Erythroblast (primary cell): ENCODE data around the gene SLC25A45.

Source experiments
- DNase-seq, 2 experiments: peaks; one replicate each; lab custom pipeline; 2025; lab: John Stamatoyannopoulos, UW
- GATA1 ChIP-seq: IDR thresholded peaks from 2 replicates; pipeline ENCODE4 v1.6.1; 2011; ENCODE audit warnings: low read depth, mild to moderate bottlenecking, control low read depth, low read length, moderate library complexity
- POLR2A ChIP-seq: IDR thresholded peaks from 2 replicates; pipeline ENCODE4 v1.6.1; 2011; ENCODE audit warnings: mild to moderate bottlenecking, low read length

Gene SLC25A45

GRCh38 chr11:65404210-65404609 lies 21.8 kb upstream of the SLC25A45 start:
- TF ChIP-seq POLR2A, result no peak
- no peak for TF ChIP-seq GATA1
- DNase-seq, result no peak

GRCh38 chr11:65403607-65404121 lies 21.2 kb upstream of the SLC25A45 start:
- TF ChIP-seq GATA1 (no peak), POLR2A (no peak)
- no peak for DNase-seq

DNA sequence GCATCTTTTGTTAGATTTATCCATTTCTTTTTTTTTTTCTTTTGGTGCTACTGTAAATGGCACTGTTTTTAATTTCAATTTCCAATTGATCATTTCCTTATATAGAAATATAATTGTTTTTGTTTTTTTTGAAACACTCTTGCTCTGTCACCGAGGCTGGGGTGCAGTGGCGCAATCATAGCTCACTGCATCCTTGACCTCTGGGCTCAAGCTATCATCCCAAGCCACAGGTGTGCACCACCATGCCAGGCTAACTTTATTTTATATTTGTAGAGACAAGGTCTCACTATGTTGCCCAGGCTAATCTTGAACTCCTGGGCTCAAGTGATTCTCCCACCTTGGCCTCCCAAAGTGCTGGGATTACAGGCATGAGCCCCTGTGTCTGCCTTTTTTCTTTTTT lies 20.3 kb upstream of the SLC25A45 start:
- no peak for DNase-seq
- TF ChIP-seq POLR2A, result no peak
- TF ChIP-seq GATA1, result no peak

GRCh38 chr11:65401803-65402248 lies 19.4 kb upstream of the SLC25A45 start:
- no peak for DNase-seq
- TF ChIP-seq POLR2A (no peak), GATA1 (no peak)

DNA sequence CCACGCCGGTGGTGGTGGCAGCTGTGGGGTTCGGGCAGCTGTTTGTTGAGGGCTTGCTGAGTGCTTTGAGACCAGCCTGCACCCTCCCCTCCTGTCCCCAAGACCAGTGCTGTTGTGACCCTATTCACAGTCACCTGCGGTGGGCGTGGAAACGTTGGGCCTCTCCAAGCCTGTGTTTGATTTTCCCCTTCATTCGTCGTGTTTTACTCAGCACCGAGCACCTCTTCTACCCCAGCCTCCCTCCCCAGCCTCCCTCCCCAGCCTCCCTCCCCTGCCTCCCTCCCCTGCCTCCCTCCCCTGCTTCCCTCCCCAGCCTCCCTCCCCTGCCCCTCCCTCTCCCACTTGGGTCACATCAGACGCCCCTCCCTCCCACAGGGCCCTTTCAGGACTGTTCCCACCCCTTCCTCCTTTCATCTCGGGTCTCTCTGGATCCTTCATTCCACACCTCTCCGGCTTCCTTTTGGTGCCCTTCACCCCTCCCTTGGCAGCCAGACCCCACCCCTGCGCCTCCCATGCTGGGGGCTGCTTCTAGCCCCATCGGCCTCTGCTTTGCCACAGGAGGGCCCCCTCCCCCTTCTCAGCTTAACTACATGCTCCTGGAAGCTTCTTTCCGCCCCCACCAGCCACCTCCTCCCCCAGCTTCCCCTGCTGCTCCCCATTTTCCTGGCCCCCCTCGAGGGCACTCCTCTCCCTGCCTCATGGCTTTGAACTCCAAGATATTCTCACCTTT lies 18.8 kb upstream of the SLC25A45 start:
- DNase-seq, result no peak
- TF ChIP-seq GATA1 (no peak), POLR2A (no peak)

DNA sequence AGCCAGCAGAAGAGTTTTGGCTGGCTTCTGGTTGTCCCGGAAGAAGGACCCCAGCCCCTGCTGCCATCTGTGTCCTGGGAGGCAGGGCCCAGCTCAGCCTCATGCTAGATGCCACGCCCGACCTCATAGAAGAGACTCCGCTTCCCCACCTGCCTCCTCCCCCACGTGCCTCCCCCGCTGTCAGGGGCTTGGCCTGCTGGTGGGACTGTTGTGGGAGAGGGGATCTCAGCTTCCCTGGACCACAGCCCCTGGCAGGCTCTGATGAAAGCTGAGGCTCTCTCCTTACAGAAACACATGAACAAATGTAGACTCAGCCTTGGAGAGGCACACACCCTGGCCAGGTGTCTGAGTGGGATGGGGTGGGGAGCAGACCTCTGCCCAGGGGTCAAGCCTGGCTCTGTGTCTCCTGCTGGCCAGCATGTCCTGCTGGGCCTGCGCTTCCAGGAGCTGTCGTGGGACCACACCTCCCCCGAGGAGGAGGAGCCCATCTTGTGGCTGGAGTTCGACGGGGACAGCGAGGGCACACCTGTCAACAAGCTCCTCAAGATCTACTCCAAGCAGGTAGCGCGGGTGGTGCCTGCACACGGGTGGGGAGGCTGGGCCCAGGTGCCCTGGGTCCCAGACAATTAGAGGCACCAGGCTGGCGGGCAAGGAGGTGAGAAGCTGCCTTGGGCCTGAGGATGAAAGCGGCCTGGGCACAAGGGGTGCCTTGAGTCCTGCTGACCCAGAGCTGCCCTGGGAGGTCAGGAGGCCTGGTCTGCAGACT lies 18.0 kb upstream of the SLC25A45 start:
- no peak for DNase-seq
- no peak for TF ChIP-seq GATA1
- no peak for TF ChIP-seq POLR2A

DNA sequence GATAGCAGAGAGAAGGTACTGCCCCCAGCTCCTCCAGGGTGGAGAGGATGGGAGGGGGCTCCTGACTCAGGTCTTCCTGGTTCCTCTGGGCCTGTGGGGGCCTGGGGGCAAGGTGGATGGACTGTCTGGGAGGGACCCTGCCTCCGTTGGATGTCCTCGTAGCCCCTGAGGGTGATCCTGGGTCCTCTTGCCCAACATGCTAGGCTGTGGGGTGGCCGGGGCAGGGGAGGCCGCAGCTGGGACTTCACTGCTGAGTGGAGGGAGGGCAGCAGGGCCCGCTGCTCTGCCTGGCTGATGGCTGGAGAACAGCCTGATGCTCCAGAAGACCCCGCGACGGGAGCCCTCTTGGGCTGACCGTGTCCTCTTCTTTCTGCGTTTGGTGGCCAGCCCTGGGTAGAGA lies 17.4 kb upstream of the SLC25A45 start:
- TF ChIP-seq GATA1 (no peak), POLR2A (no peak)

GRCh38 chr11:65399249-65399648 lies 16.8 kb upstream of the SLC25A45 start:
- no peak for TF ChIP-seq GATA1
- no peak for TF ChIP-seq POLR2A
- no peak for DNase-seq

More for the DNA sequence above, 17.4 kb upstream of the SLC25A45 start:
- DNase-seq, result no peak

DNA sequence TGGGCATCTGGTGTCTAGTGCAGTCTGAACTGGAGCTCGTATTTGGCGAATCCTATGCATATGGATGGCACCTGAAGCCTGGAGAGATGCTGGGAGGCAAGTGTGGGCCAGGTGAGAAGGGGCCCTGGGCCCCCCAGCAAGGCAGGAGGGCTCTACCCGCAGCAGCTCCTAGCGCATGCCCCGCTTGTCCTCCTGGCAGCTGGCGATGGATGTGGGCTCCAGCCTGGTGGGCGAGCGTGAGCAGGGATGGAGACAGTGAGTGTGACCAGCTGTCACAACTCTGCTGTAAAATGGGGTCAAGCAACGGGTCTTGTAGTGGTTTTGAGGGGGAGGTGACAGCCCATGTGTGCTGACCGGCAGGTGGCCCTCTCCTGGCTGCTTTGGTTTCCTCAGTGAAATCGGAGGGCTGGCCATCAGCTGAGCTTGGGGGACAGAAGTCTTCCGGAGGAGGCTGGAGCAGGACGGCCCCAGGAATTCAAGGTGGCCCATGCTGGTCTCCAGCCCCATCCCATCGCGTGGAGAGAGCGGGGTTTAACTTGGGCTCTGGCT lies 16.0 kb upstream of the SLC25A45 start:
- TF ChIP-seq POLR2A (no peak), GATA1 (no peak)
- no peak for DNase-seq

DNA sequence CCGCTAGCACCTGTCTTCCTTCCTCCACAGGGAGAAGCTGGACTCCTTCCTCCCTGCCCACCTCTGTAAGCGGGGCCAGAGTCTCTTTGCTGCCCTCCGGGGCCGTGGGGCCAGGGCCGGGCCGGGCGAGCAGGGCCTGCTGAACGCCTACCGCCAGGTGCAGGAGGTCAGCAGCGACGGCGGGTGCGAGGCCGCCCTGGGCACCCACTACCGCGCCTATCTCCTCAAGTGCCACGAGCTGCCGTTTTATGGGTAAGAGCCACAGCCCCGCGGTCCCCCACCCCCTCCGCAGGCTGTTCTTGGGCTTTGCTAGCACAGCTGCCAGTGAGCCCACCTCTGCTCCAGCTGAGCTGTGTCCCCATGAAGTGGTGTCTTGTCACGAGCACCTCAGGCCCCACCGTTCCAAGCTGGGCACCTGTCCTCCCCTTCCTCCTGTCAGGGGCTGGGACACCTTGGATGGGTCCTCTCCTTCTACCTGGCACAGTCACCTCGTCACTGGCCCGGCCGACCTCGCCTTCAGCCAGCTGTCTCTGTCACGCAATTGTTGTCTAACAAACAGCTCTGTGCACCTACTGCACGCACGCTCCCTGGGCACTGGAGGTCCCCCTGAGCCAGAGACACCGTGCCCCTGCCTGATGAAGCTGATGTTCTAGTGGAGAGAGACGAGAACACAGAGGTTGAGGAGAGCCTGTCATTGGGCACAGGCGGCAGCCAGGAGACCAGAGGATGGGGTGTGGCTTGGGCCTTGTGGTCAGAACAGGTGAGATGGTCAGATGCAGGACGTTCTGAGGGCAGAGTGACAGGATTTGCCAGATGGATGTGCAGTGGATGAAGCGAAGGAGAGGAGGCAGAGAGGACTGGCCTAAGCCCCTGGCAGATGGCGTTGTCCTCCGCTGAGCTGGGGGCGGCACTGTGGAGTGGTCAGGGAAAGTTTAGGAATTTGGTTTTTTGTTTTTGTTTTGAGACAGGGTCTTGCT lies 14.6 kb upstream of the SLC25A45 start:
- TF ChIP-seq GATA1 (no peak), POLR2A (no peak)
- DNase-seq, result no peak

DNA sequence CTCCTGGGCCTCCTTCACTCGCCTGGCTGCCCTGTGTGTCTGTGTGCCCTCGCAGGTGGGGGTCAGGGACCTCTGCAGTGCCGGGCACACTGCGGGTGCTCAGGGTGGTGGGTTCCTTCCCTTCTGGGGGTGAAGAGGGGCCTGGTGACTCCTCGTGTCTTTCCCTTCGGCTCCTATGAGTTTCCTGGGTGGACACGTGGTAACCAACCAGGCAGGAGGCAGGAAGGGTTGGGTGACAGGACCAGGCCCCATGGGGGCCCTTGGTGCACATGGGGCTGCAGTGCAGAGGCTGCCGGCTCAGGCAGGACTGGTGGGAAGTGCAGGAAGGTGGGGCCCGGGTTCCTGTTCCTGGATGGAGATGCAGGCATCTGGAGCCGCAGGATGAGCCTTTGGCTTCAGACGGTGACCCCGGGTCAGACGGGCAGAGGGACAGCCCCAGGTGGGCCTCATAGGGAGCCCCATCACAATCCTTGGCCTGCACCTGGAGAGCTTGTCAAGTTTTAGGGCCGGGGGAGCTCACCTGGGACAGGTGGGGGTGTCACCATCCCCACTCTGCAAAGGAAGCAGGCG lies 13.6 kb upstream of the SLC25A45 start:
- DNase-seq, result no peak
- TF ChIP-seq POLR2A (no peak), GATA1 (no peak)

GRCh38 chr11:65394125-65394536 lies 11.7 kb upstream of the SLC25A45 start:
- TF ChIP-seq POLR2A (no peak), GATA1 (no peak)
- DNase-seq, result no peak

- TF ChIP-seq POLR2A (no peak), GATA1 (no peak)
- no peak for DNase-seq
Measured at GRCh38 chr11:65393513-65394079, 11.2 kb upstream of the SLC25A45 start.
